Renal pelvis (tissue), 4 donors: ENCODE measurements around the gene TBC1D23. TPM values are rescaled to one million over a fixed set of nuclear protein-coding genes. Genes with fewer than 3 reads are reported as not detected.
"Not testable (repeated sequence)": the region's sequence is repeated elsewhere in the genome, so short reads cannot be mapped to it uniquely, and the experiment has no call there.

Source experiments
- DNase-seq: peaks from one replicate; pipeline ENCODE4 v3.0.0-alpha.2; 2013
- polyA plus RNA-seq, 3 donors: library from polyadenylated mRNA; unstranded; fragments of 120-200 nt; gene quantifications; one replicate each; pipeline ENCODE4 v1.2.1, GENCODE V29; 2013; ENCODE audit not compliant: insufficient read length in 3 of 3

The TBC1D23 gene
- polyA plus RNA-seq, 3 donors = 31.6 to 36.1 (median 34.8) TPM

DNA sequence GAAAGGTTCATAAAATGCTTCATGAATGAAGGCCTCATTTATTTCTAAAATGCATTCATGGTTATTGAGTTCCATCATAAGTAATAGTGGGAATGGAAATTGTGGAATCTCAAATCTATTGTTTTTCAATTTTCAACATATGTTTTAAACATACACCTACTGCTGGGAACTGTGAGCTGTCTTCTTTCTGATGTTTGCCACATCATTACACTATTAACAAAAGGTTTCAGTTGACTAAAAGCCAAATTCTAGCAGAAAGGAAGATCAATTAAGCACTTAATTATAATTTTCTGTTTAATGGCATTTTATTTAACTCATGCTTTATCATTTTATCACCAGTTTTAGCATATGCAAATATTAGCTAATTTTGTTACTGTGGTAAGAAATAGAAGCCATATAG is 13.8 kb upstream of the TBC1D23 start:
- no peak for DNase-seq

DNA sequence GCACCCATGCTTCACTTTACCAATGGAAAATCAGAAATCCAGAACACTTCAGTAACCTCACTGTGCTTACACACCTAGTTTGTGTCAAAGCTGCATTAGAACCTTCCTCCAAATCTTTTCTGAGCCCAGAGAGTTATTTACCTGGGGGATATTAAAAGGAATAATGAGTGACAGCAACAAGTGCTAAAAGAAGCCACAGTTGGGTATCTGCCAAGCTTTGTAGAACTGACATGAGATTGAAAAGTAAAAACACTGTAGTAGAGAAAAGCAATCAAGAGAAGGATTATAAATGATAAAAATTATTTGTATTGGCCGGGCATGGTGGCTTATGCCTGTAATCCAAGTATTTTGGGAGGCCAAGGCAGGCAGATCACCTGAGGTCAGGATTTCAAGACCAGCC is 8.8 kb upstream of the TBC1D23 start:
- no peak for DNase-seq

DNA sequence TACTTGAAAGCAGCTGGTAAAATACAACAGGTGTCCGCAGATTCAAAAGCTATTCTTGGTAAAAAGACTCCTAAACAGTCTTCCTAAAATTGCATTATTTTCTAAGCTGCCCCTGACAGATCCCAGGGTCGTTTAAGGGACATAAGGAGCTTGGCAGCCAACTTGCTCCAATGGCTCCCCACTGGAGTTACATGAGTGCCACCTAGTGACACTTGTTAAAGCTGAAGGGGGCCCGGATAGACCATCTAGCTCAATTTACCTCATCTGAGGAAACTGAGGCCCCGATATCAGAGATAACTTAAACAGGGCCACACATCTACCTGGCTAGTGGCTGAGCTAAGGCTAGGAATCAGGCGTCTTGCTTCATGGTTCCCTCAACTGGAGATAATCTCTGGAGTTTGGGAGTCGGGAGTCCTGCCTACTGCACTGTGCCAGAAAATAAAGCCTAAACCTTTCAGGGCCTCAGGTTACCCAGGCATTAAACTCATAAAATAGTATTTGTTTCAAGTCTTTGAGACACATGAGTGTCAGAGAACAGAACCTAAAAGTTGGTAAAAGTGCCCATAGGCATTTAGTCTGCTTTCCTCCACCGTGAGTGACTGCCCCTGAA is 6.5 kb upstream of the TBC1D23 start:
- peak; percentile 70 for DNase-seq

DNA sequence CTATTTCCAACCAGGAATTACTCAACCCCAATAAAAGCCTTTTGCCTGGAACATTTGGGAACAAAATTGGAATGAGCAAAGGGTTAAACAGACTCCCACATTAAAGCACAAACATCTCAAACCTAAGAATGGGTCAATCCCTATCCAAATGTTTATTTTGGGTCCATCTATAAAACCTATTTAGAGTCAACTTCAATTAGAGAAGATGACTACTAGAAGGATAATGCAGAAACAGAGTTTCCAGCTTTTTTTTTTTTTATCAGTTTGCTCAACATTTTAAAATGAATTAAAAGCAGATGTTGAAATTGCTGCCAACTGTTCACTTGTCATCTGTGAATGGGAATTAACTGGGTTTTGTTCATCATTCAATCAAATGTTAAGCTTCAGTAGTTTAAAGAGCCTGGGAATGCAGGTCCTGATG is 4.1 kb upstream of the TBC1D23 start:
- DNase-seq = no peak

DNA sequence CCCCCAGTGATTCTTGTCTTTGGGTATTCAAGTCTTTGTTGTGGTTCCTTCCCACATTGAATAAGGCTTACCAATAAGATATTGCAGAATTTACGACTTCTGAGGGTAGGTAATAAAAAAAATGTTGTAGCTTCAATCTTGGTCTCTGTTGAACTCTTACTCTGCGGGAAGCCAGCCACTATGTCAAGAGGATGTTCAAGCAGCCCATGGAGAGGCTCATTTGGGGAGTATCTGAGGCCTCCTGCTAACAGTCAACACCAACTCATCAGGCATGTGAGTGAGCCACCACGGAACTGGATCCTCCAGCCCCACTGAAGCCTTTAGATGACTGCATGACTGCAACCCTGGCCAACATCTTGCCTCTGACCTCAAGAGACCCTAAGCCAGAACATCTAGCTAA is 3.2 kb upstream of the TBC1D23 start:
- no peak for DNase-seq

DNA sequence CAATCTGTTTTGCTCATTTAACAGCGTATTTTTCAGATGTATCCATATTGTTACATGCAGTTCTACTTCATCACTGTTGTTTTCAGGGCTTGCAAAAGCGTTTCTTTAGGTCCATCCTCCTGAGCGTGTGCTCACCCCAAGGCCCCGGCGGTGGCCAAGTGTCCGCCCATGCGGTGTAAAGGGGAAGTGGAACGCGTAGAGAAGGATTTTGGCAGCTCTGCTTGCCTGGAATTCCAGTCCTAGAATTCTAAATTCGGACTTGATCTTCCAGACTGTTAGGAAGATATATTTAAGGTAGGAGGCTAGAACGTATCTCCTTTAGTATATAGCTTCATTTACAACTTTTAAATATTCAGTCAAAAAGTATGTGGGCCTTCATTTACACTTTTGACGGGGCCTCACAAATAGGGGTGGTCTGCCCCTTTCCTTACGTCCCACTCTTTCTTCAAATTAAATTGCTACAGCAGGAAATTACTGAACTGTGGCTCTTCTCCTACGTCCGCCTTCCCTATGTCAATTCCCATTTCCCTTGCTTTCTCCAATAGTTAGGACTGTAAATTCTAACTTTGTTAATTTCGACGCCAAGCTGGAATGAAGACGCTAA is 609 bp upstream of the TBC1D23 start:
- DNase-seq = peak; percentile 41

DNA sequence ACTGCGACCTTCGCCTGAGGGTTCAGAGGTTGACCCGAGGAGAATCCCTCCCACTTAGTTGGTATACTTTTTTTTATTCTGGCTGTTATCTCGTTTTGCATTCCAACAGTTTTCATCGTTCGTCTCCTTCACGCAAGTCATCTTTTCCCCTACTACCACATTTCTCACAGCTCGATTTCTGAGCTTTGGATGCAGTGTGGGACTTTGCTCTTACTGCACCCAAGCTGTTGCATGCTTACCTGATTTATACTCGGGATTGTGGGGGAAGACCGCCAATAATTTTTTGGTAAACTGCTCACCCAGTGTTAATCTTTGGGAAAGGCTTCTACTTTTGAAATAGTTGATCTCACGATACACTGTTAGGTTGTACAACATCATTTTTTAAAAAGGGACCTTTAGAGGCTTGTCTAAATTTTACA is 702 bp downstream of the TBC1D23 start:
- no peak for DNase-seq

DNA sequence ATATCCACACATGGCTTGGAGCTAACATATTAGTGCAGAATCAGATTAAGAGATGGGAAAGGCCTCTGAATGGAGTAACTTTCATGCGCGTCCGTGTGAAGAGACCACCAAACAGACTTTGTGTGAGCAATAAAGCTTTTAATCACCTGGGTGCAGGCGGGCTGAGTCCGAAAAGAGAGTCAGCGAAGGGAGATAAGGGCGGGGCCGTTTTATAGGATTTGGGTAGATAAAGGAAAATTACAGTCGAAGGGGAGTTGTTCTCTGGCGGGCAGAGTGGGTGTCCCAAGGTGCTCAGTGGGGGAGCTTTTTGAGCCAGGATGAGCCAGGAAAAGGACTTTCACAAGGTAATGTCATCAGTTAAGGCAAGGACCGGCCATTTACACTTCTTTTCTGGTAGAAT is 2.1 kb downstream of the TBC1D23 start:
- DNase-seq = not testable (repeated sequence)

DNA sequence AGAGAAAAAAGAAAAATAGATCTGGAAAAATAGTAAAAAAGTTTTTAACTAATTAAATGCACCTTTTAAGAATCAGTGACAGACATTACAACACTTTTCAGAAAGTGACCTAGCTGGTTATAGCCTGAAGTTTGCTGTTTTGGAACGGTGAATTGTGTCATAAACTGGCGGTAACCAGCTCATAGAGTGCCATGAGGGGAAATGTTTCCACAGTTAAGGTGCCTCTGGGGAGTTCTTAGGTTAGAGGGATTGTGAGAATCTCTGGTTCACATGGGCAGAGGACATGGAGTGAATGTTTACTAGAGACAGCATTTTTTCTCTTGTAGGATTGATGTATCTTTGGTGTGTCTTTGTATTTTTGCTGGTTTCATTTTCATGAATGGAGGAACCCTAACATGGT is 2.8 kb downstream of the TBC1D23 start:
- DNase-seq = no peak

DNA sequence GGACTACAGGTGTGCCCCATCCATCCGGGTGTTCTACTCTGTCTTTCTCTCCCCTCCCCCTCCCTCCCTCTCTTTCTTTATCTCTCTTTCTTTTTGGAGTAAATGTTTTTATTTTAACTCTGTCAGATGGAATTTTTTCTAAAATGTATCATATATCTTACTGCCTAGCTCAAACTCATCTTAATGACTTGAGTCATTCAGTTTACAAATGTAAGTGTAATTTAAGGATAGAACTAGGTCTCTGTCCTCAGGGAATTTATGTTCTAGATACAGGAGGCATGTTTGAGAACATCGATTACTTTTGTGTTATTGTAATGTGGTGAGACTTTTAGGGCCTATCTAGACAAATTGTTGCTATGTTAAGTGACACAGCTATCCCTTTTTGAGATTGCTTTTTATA is 3.5 kb downstream of the TBC1D23 start:
- DNase-seq = no peak

DNA sequence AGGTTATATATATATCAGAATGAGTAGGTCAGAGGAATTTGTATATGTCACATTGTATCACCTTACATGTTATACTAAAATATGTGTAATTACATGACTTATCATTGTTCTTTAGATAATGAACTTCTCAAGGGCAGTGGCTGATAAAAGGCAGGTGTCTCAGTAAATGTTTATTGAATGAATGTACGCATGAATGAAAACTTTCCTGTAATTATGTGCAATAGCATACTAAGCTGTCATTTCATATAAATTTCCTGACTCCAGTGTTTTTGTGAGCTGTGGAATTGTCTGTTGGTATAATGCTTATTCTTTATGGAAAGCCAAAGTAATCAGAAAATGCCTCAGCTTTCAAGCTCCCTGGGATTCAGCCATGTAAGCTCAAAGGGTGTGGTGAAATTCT is 4.2 kb downstream of the TBC1D23 start:
- DNase-seq = no peak

DNA sequence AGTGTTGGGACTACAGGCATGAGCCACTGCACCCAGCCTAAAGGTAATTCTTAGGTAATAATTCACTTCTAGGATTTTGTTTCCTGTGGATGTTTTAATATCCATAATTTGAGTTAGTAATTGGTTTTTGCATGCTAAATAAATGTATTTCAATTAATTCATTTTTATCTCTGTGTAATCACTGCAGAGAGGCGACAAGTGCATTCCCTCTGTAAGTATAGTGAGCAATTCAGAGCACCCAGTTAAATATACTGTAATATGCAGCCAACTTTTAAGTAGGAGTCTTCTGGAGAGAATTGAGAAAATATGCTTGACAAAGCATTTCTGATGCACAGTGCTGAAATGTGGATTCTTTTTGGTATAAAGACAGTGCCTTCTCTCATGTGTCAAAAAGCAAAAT is 5.7 kb downstream of the TBC1D23 start:
- DNase-seq = no peak

DNA sequence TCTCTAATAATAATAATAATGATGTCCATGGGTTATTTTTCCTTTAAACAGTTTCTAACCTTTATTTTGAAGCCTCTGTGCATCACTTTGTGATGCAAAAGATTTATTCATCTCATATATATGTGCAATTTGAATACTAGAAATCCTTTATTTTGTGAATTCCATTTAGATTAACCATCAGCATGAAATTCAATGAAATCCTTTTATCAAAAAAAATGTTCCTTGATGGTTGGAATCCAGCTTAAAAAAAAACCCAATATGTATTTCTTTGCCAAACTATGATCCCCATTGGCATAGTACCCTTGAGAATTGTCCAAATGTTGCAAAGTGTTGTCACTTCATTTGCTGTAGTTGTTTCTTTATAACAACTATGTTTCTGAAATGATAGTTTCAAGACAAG is 7.4 kb downstream of the TBC1D23 start:
- DNase-seq = no peak

DNA sequence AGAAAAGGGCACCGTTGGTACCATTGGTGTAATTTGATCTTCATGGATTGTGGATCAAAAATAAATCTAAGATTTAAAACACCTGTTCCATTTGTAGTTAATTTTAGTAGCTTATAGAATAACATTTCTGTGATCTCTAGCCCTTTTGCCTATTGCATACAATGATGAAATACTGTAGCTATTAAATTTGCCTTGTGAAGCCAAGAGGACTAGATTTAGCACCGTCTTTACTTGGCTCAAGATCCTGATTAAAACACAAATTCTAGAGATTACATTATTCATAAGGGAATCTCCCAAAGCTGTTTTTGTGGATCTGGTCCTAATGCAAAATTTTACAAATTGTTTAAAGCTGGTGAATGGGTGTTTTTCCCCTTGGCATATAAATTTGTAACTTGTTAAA is 8.2 kb downstream of the TBC1D23 start:
- no peak for DNase-seq

DNA sequence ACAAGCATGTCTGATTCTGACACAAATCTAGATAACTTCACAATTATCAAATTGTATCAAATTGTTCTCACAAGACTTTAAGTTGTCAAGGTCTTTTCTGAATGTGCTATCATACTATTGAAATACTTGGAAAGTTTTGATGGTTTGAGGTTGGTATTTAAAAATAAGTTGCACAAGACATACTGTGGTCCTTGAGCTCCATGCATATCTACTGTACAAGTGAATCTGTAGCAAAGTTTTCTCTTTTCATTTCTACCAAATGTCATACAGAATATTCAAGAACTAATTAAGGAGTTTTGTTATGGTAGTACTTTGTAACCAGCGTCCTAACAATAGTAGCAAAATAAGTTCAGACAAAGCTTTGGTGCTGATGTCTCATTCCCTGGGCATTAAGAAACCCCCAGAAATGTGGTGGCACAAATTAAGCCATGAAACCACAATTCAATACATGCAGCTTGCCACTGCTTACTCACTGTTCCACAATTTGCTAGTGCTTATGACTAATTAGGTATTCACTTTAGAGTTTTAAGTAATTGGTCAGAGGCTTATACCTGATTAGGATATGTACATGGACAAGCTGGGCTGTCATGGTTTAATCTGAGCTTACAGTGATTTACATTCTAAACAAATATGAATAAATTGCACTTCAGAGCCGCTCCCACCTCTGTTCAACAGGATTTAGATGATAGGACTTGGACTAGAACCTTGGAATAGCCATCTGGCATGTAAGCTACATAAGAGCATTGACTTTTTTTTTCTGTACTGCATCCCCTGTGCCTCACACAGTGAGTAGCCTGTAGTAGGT is 8.8 kb downstream of the TBC1D23 start:
- DNase-seq = no peak

DNA sequence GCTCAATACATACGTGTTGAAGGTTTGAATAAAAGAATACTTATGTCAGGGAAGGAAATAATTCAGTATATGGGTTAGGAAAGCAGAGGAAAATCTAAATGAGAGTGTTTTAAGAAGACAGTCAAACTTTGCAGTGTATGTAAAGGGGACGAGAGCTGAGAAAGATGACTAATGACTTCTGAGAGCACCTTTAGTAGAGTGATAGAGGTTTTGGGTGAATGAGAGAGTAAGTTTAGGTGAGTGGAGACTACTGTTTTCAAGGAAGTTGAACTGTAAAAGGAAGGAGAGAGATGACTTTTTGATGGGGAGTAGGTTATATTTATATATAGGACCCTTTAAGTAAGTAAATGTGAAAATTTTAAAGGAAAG is 9.4 kb downstream of the TBC1D23 start:
- DNase-seq = no peak

DNA sequence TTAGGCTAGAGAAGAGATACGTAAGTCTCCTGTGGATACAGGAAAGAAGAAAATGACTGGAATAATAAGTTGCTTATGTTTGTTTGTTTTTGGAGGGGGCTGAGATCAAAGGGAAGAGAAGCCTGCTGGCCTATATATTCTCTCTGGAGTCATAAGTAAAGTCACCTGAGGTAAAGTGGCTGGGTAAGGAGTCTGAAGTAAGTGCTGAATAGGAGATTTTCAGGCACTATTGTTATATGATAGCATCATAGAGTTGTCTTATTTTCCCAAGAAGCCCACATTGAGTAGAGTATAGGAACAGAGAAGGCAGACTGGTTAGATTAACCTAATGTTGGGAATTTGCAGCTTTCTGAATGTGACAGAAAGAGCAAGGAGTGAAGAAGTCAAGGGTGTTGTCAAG is 10.7 kb downstream of the TBC1D23 start:
- DNase-seq = no peak

DNA sequence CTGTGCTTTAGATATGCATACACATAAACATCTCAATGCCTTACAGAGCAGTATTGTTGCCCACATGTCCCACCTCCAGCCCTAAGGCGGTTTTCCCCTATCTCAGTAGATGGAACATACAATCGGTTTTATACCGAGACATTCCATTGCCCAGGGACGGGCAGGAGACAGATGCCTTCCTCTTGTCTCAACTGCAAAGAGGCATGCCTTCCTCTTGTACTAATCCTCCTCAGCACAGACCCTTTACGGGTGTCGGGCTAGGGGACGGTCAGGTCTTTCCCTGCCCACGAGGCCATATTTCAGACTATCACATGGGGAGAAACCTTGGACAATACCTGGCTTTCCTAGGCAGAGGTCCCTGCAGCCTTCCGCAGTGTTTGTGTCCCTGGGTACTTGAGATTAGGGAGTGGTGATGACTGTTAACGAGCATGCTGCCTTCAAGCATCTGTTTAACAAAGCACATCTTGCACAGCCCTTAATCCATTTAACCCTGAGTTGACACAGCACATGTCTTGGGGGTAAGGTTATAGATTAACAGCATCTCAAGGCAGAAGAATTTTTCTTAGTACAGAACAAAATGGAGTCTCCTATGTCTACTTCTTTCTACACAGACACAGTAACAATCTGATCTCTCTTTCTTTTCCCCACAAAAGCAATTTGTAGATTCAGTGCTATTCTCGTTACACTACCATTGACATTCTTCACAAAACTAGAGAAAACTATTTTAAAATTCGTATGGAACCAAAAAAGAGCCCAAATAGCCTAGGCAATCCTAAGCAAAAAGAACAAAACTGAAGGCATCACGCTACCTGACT is 12.2 kb downstream of the TBC1D23 start:
- not testable (repeated sequence) for DNase-seq

DNA sequence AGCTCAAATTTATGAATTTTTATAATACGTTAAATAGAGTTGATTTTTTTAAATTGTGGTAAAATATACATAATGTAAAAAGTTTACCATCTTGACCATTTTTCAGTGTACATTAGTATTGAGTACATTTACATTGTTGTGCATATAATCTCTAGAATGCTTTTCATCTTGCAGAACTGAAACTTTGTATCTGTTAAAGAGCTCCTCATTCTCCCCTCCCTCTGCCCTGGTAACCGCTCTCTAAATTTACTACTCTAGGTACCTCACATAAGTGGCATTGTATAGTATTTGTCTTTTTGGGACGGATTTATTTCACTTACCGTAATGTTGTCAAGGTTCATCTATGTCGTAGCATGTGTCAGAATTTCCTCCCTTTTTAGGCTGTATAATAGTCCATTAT is 13.6 kb downstream of the TBC1D23 start:
- DNase-seq = no peak

DNA sequence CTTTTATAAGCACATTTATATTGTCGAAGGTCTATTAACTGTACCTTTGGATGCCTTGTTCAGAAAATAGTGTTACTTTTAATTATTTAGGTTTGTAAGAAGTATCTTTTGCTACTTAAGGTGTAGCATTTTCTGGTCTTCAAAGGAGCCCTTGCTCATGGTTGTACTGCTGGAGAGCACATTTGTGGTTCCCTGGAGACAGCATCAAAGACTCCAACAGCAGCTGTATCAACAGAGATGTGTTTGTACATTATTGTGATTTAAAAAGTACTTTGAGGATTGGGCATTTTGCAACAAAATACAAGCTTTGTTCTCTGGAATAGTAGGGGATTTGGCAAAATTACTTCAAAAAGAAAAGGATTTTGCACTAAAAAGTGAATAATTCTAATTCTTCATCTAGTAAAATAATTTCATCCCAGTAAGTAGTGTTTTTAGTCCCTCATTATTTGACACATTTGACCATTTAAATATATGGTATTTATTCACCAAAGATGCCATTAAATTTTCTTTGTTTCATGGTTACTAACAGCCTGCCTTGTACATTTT is 16.5 kb downstream of the TBC1D23 start:
- DNase-seq = no peak

DNA sequence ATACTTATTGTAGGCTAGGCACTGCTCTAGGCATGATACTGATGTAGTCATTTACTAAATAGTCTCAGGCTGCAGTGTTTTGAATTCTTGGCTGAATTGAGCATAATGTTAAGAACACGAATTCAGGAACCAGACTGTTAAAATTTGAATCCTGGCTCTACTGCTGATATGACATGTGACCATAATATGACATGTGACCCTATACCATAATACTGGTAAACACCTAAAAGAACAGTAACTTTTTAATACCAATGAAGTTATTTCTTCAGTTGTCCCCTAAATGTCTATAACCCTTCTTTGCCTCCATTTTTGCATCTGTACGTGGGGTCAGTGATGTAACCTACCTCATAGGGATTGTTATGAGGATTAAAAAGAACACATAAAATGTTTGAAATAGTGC is 18.1 kb downstream of the TBC1D23 start:
- DNase-seq = no peak

DNA sequence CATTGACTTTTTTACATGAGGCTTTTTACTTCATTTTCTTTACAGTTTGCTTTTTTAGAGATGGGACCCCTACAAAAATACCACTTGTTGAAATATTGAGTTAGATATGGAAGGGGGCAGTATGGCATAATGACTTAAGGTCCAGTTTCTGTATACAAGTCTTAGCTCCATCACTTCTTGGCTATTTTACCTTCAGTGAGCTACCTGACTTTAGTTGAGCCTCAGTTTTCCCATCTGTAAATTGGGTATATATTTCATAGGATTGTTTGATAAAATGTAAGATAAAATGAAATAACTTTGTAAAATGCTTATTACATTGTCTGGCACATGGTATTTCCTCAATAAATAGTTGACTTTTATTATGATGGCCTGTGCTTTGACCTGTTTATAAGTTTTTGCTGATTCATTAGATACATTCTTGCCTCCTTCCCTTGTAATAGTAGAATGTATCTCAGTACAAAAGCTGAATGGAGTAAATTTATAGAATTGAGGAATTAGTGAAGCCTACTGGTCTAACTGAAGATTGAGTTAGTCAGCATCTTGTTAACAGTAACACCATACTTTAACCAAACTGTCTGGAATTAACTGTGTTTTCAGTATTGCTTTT is 27.6 kb downstream of the TBC1D23 start:
- no peak for DNase-seq
